SK-N-MC (cell line): ENCODE results near the gene TRIM44.
"Not testable (repeated sequence)": the region's sequence is repeated elsewhere in the genome, so short reads cannot be mapped to it uniquely, and the experiment has no call there.

ENCODE experiments used
- DNase-seq: peaks from one replicate; pipeline ENCODE4 v3.0.0-alpha.2; 2011; ENCODE audit warnings: low read depth, low spot score
- H3K27ac ChIP-seq: fragments of 200-600 bp; sonication (generic); 2 replicates; pipeline ENCODE4 v1.5.1; 2016; ENCODE audit warnings: mixed run types
- H3K36me3 ChIP-seq: fragments of 200-600 bp; sonication (generic); 2 replicates; pipeline ENCODE4 v1.6.1; 2017; ENCODE audit warnings: antibody characterized with exemption, low read length, mixed read lengths; ENCODE audit not compliant: insufficient read depth
- H3K4me3 ChIP-seq: fragments of 200-600 bp; sonication (generic); 2 replicates; pipeline ENCODE4 v1.5.1; 2016
- H3K9ac ChIP-seq: fragments of 200-600 bp; sonication (generic); 2 replicates; pipeline ENCODE4 v1.8.0; 2017; ENCODE audit warnings: mixed run types, mixed read lengths; ENCODE audit not compliant: insufficient read length
- H3K9me3 ChIP-seq: fragments of 200-600 bp; sonication (generic); 2 replicates; pipeline ENCODE4 v1.6.1; 2017; ENCODE audit warnings: low read depth, mild to moderate bottlenecking, antibody characterized with exemption, low read length, moderate library complexity, mixed read lengths
- EZH2 ChIP-seq: fragments of 200-600 bp; sonication (generic); IDR thresholded peaks from one replicate; pipeline ENCODE4 v1.6.1; 2017; ENCODE audit warnings: antibody characterized with exemption
- FOXP2 ChIP-seq: optimal IDR thresholded peaks from 2 replicates; pipeline ENCODE3; 2011; ENCODE audit warnings: mild to moderate bottlenecking, moderate library complexity; ENCODE audit not compliant: insufficient read depth; ENCODE audit errors: extremely low read length, control extremely low read depth
- POLR2AphosphoS5 ChIP-seq: IDR thresholded peaks from 2 replicates; pipeline ENCODE4 v1.6.1; 2012; ENCODE audit warnings: mild to moderate bottlenecking, low read depth, low read length, borderline replicate concordance

The TRIM44 gene

DNA sequence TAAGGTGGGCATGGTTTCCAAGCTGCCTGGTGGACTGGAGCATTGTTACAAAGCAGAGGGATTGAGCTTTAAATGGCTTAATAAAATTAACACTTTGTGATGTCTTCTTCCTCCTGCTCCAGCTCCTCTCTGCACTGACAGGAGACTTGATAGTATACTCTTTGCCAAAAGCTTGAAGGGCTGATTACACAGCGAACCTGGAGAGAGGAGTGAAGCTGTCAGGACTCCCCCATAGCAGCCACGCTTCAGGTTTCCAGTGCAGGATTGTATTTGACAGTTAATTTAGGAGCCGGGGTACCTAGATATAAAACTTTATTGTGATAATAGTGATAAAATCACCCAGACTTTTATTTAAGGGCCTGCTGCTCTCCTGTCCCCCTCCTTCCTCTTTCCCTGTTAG is 50.0 kb downstream of the TRIM44 start:
- no peak for DNase-seq
- Histone ChIP-seq H3K27ac (no peak overlapping the region), H3K36me3 (no peaks in the 10 kb centered on the region), H3K9ac (no peak overlapping the region), H3K9me3 (no peaks in the 10 kb centered on the region), H3K4me3 (no peak overlapping the region)
- TF ChIP-seq POLR2AphosphoS5 (no peak), EZH2 (no peak), FOXP2 (no peak)

DNA sequence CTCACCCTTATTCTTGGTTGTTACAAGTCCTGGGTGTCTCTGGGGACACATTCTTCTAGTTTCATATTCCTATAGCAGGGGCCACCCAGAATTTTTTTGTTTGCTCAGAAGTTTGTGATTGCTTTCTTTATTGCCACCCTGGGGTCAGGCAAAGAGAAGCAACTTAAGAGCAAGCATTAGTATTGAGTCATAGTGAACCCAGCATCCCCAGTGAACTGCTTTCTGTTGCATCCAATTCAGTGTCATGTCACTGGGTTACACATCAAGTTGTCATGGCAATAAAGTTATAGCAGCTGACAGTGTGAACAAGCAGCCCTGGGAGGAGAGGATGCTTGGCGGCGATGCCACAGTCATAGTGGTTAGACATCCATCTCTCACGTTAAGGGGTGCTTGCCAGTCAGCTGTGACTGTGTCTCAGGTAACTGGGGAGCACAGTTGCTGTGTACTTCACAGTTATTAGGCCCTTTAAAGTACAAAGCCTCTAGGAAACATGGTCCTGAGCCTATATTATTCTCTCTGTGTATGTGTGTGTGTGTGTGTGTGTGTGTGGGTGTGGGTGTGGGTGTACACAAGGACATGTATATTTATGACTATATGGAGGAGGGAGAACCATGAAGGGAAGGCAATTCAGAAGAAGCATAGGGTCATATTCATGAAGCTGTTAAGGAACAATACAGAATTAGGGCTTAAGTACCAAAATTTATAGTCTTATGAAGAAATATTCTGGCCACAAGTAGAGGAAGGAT is 52.5 kb downstream of the TRIM44 start:
- Histone ChIP-seq H3K27ac (no peak overlapping the region), H3K9me3 (no peaks in the 10 kb centered on the region), H3K36me3 (no peaks in the 10 kb centered on the region), H3K9ac (no peak overlapping the region), H3K4me3 (no peak overlapping the region)
- no peak for DNase-seq
- TF ChIP-seq FOXP2, result no peak
- TF ChIP-seq EZH2, result no peak
- no peak for TF ChIP-seq POLR2AphosphoS5

DNA sequence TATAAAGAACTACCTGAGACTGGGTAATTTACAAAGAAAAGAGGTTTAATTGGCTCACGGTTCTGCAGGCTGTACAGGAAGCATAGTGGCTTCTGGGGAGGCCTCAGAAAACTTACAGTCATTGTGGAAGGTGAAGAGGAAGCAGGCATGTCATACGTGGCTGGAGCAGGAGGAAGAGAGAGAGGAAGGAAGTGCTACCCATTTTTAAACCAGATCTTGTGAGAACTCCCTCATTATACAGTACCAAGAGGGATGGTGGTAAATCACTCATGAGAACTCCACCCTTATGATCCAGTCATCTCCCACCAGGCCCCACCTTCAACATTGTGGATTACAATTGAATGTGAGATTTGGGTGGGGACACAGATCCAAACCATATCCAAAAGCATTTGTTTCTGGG is 53.1 kb downstream of the TRIM44 start:
- not testable (repeated sequence) for H3K9ac ChIP-seq, H3K27ac ChIP-seq, DNase-seq, H3K9me3 ChIP-seq, H3K4me3 ChIP-seq, H3K36me3 ChIP-seq

DNA sequence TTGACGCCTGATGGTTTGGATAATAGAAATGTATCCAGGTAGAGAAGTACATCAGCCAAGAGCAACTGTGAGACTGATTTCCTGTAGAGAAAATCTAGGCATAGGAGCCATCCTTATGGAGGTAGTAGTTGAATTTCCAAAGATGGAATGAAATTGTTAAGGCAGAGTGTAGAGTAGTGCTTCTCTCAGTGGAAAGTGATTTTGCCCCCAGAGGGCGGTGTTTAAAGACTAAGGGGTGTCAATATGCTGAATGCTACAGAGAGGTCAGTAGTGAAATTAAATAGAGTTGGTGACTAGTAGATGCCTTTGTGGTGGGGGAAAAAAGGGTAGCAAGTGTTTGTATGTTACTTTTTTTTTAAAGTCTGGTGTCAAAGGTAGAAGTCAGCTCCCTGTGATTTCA is 54.5 kb downstream of the TRIM44 start:
- TF ChIP-seq FOXP2 (no peak), POLR2AphosphoS5 (no peak)
- Histone ChIP-seq H3K9ac (no peak overlapping the region), H3K27ac (no peak overlapping the region), H3K36me3 (no peaks in the 10 kb centered on the region), H3K4me3 (no peak overlapping the region), H3K9me3 (no peaks in the 10 kb centered on the region)
- no peak for DNase-seq

DNA sequence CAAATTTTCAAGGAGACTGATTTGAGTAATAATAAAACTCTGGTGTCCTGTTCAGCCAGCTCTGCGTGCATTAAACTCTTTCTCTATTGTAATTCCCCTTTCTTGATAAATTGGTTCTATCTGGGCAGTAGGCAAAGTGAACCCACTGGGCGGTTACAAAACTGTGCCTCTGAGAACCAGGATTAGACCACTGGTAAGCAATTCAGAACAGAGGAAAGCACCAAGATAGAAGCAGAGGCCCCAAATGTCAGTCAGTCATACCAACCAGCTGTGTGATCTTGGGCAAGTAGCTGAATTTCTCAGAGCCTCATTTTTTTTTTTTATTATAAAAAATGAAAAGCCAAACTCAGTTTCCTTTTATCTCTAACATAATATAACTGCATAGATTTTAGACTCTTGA is 54.9 kb downstream of the TRIM44 start:
- Histone ChIP-seq H3K27ac (no peak overlapping the region), H3K36me3 (no peaks in the 10 kb centered on the region), H3K9me3 (no peaks in the 10 kb centered on the region), H3K4me3 (no peak overlapping the region), H3K9ac (no peak overlapping the region)
- DNase-seq, result no peak
- no peak for TF ChIP-seq FOXP2
- TF ChIP-seq EZH2, result no peak
- TF ChIP-seq POLR2AphosphoS5, result no peak

DNA sequence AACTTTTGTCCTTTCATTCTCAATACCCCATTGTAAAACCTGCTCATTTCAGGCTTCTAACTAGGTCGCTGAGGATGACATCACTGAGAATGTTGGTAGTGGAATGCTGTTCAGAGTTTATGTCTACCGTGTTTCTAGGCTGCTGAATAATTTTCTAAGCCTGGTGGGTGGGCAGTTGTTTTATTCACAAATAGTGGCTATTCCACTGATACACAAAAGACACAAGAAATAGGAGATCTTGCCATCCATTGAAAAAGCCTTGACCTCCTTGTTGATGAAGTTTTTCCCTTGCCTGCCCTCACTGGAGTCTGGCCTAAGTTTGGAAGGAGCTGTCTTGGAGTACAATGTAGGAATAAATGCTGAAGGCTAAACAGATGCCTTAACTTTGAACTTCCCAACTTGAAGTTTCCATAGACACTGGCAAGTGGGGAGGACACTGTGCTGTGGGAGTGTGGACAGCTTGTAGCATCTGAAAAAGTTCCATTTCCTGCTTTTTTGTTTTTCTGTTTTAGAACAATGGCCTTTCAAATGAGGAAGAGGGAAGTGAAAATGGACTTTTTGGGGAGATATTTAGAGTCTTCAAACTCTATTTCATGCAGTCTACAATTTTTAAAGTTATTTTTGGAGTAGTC is 59.2 kb downstream of the TRIM44 start:
- no peak for DNase-seq
- Histone ChIP-seq H3K4me3 (no peak overlapping the region), H3K9me3 (no peaks in the 10 kb centered on the region), H3K9ac (no peak overlapping the region), H3K36me3 (peaks cover 9% of the 10 kb centered on the region), H3K27ac (no peak overlapping the region)
- TF ChIP-seq EZH2 (no peak), POLR2AphosphoS5 (no peak), FOXP2 (no peak)

DNA sequence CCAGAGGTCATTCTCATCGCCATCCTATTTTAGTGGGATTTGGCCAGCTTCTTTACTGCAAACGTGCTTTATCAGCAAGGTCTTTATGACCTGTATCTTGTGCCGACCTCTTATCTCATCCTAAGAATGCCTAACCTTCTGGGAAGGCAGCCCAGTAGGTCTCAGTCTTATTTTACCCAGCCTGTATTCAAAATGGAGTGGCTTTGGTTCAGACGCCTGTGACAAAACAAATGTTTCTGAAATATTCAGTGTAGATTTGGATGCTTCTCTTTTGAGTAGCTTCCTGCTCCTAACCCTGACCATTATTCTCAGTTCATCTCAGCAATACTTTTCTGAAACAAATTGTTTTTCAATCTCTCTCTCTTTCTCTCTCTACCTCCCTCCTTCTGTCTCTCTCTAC is 60.1 kb downstream of the TRIM44 start:
- no peak overlapping the region for H3K9ac ChIP-seq
- H3K4me3 ChIP-seq, result no peak overlapping the region
- DNase-seq, result no peak
- H3K9me3 ChIP-seq, result no peaks in the 10 kb centered on the region
- H3K27ac ChIP-seq, result no peak overlapping the region
- TF ChIP-seq FOXP2, result no peak
- no peak for TF ChIP-seq EZH2
- no peak for TF ChIP-seq POLR2AphosphoS5
- peaks cover 16% of the 10 kb centered on the region for H3K36me3 ChIP-seq

DNA sequence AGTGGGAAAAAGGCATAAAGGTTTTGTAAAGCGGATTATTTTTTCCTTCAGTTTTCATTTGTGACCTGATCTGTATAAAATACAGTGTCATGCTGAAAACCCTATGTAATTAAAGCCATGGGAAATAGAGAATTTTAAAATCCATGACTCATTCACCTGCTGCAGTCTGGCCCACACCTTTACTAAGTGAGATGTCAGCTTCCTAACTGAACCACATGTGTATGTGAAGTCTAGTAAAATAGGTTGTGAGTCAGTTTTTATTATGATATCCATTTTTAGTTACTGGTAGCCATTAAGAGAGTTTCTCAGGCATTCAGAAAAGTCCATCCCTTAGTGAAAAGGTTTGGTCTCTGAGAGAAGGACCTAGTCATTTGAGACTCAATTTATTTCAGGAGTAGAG is 60.9 kb downstream of the TRIM44 start:
- H3K4me3 ChIP-seq, result no peak overlapping the region
- peaks cover 16% of the 10 kb centered on the region for H3K36me3 ChIP-seq
- no peak overlapping the region for H3K27ac ChIP-seq
- no peaks in the 10 kb centered on the region for H3K9me3 ChIP-seq
- DNase-seq, result no peak
- TF ChIP-seq FOXP2 (no peak), POLR2AphosphoS5 (no peak), EZH2 (no peak)
- H3K9ac ChIP-seq, result no peak overlapping the region

DNA sequence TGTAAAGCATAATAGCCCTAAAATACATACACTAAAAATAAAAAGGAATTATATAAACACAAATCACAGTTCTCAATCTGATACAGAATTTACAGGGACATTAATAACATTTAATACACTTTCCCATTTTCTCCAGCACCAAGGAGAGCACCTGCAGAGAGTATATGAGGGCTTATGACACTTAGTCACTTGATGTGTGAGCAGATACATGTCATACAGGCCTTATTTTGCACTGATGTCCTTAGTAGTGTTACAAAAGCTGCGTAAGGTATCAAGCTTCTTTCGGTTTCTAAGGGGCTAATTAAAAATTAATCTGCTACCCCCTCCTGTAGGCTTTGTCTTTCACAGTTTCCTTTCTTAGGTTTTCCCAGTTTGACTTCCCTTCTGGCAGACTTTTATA is 61.3 kb downstream of the TRIM44 start:
- H3K36me3 ChIP-seq, result peaks cover 20% of the 10 kb centered on the region
- H3K9ac ChIP-seq, result no peak overlapping the region
- no peak for DNase-seq
- H3K27ac ChIP-seq, result no peak overlapping the region
- no peaks in the 10 kb centered on the region for H3K9me3 ChIP-seq
- TF ChIP-seq EZH2 (no peak), POLR2AphosphoS5 (no peak), FOXP2 (no peak)
- no peak overlapping the region for H3K4me3 ChIP-seq
